Pancreas (tissue), 10 donors: ENCODE data around the gene DCLK2. TPM values are rescaled to one million over a fixed set of nuclear protein-coding genes. Genes with fewer than 3 reads are reported as not detected.
A peak's percentile ranks its signal among the peaks of the same experiment; 100 is the strongest.

ENCODE experiments used
- ATAC-seq, 4 donors: fragments of 200-7000 bp; cut with Tn5 transposase; one replicate each; pipeline versions ENCODE4 v1.8.0 to v1.9.1; 2020; ENCODE audit warnings: mild to moderate bottlenecking in 4 of 4, moderate library complexity in 4 of 4
- DNase-seq, 6 donors: peaks; one replicate each; pipeline ENCODE4 v3.0.0-alpha.2; 2020
- FAIRE-seq: peaks from 2 replicates; lab custom pipeline; 2012; peaks lifted over from hg19 to GRCh38; lab: Jason Lieb, UNC
- H3K27ac ChIP-seq, 4 donors: fragments of 200-600 bp; sonication (generic); 1 replicate in 3 of 4; 2 replicates in 1 of 4; pipeline versions ENCODE4 v1.5.0 to v1.8.0; 2020
- H3K27me3 ChIP-seq, 4 donors: fragments of 200-600 bp; one replicate each; pipeline ENCODE4 v1.8.0; 2021
- H3K36me3 ChIP-seq, 3 donors: fragments of 200-600 bp; sonication (generic) in 1 of 3; one replicate each; pipeline versions ENCODE4 v1.5.0 to v1.8.0; 2020 to 2021
- H3K4me1 ChIP-seq, 3 donors: fragments of 200-600 bp; one replicate each; pipeline ENCODE4 v1.8.0; 2021
- H3K4me3 ChIP-seq, 4 donors: fragments of 200-600 bp; sonication (generic) in 2 of 4; one replicate each; pipeline versions ENCODE4 v1.5.0 to v1.8.0; 2020 to 2021
- H3K9me3 ChIP-seq, 4 donors: fragments of 200-600 bp; one replicate each; pipeline ENCODE4 v1.8.0; 2021
- CTCF ChIP-seq, 4 donors: fragments of 200-600 bp; sonication (generic) in 3 of 4; IDR thresholded peaks; one replicate each; pipeline versions ENCODE4 v1.5.0 to v1.8.0; 2021; ENCODE audit warnings: antibody characterized with exemption in 4 of 4
- WGBS, 2 donors: extraction: QIAGEN DNeasy Blood & Tissue Kit; methylation state at CpG; one replicate each; pipeline ENCODE4 v1.1.7; 2013; 5-methylcytosine and 5-hydroxymethylcytosine counted together
- intact Hi-C, 3 donors: fragments of 100-400 bp; cut with DNase I; formaldehyde crosslinking; loops; one replicate each; pipeline versions ENCODE4 v1.11.1 to v1.14.2; 2022
- polyA plus RNA-seq, 2 donors: library from polyadenylated mRNA; stranded (reverse); fragments of 200-250 nt; gene quantifications; one replicate each; pipeline ENCODE4 v1.2.3, GENCODE V29; 2013
- total RNA-seq, 6 donors: library from RNA; stranded (reverse); fragmentation: NEBNext Ultra II Directional in 4 of 6; extraction: Animal tissue kit (Norgen Biotek cat#: 25700) in 4 of 6; gene quantifications; one replicate each; pipeline versions ENCODE4 v1.2.1 to v1.2.4, GENCODE V29; 2021 to 2023
- donor health status: healthy with polysubstance abuse.
- donor health status: DM: no; HTN: no; CAD: no; lungs with moderate emphysema.
- donor health status: DM: no; HTN: no; CAD: no.
- donor health status: control.
- donor health status: control.
- donor health status: Bipolar disorder and iron deficiency.
- donor health status: DM: yes; HTN: yes; CAD: no.
- donor health status: DM: no; HTN: no; CAD: no.
- donor health status: DM: no; HTN: no; CAD: no.
- donor health status: DM: yes; HTN: yes; CAD: no.

DCLK2 gene
- total RNA-seq = 1 to 10 TPM; 1.2 to 3.7 (median 1.5) TPM
- polyA plus RNA-seq = 1 to 10 TPM; 2.3 to 3.4 TPM

GRCh38 chr4:150078041-150078578, at the start of gene DCLK2:
DCLK2 (plus strand) TSS chr4:150078445; CDS start chr4:150079028, 583 bp downstream.
- ATAC-seq = peak; percentile 59 to 78 (median 74)
- intact Hi-C loops = no loop called here
- H3K27ac ChIP-seq = peak within 1 kb of the TSS; percentile 61 to 82 (median 70)
- FAIRE-seq = no peak
- TF ChIP-seq CTCF (IDR thresholded peaks at IDR 0.05) = no peak
- H3K4me3 ChIP-seq = peak within 1 kb of the TSS; percentile 63 to 84 (median 75)
- peak; percentile 63 to 89 (median 76) for DNase-seq
- peaks cover 0 to 16% (median 8%) of the 10 kb centered on the region in 3 donors for H3K4me1 ChIP-seq
- no peaks in the 10 kb centered on the region for H3K27me3 ChIP-seq
- 1% methylated on average over 28 to 67 of the region's 68 CpGs for WGBS, 2 donors
- no peaks in the 10 kb centered on the region for H3K36me3 ChIP-seq
- H3K9me3 ChIP-seq = no peaks in the 10 kb centered on the region

- intact Hi-C loops = no loop called here
- FAIRE-seq = no peak
Observed at GRCh38 chr4:150032541-150032940, 45.7 kb upstream of the DCLK2 start.

GRCh38 chr4:150033081-150033480, 45.2 kb upstream of the DCLK2 start:
- no peak for FAIRE-seq
- no peaks in the 10 kb centered on the region for H3K36me3 ChIP-seq
- no peaks in the 10 kb centered on the region for H3K9me3 ChIP-seq
- WGBS, 2 donors = 78 to 80% methylated on average over 4 of the region's 4 CpGs
- no peaks in the 10 kb centered on the region for H3K27me3 ChIP-seq
- intact Hi-C loops = no loop called here
- TF ChIP-seq CTCF (IDR thresholded peaks at IDR 0.05) = no peak
- no peak overlapping the region for H3K27ac ChIP-seq
- no peak for ATAC-seq
- DNase-seq = no peak
- no peaks in the 10 kb centered on the region for H3K4me1 ChIP-seq
- no peak overlapping the region for H3K4me3 ChIP-seq

More at GRCh38 chr4:150032541-150032940, 45.7 kb upstream of the DCLK2 start:
- DNase-seq (no peak), ATAC-seq (no peak)
- no peak overlapping the region for H3K4me3 ChIP-seq
- no peaks in the 10 kb centered on the region for H3K9me3 ChIP-seq
- H3K4me1 ChIP-seq = no peaks in the 10 kb centered on the region
- H3K27ac ChIP-seq = no peak overlapping the region
- H3K36me3 ChIP-seq = no peaks in the 10 kb centered on the region
- 83 to 98% methylated on average over 7 of the region's 7 CpGs for WGBS, 2 donors
- TF ChIP-seq CTCF (IDR thresholded peaks at IDR 0.05) = no peak
- no peaks in the 10 kb centered on the region for H3K27me3 ChIP-seq

DNA sequence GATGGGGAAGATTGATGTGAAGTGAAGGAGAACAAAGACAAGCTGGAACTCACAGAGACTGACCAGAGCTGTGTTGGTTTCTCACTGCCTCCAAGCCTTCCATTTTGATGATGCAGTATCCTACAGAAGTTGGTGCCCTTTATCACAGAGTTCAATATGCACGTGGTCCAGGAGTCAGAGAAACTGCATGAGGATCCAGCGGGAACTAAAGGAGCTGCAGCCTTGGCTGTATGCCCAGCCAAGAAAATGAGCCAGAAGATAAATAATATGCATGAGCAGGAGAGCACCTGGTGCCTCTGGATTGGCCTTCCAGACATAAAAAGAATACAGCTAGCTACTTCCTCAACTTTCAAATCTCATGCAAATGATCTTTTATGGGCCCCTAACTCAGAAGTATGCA, 44.3 kb upstream of the DCLK2 start:
- no peaks in the 10 kb centered on the region for H3K27me3 ChIP-seq
- FAIRE-seq (no peak), DNase-seq (peak; percentile 70 to 86 (median 74)), ATAC-seq (peak; percentile 97 to 100 (median 98))
- 3 to 4% methylated on average over 2 of the region's 2 CpGs for WGBS, 2 donors
- TF ChIP-seq CTCF (IDR thresholded peaks at IDR 0.05) = no peak
- H3K4me3 ChIP-seq = no peak overlapping the region
- no peaks in the 10 kb centered on the region for H3K9me3 ChIP-seq
- H3K27ac ChIP-seq = peak overlapping the region in 2 of 4 donors; percentile 29 to 51
- H3K4me1 ChIP-seq = no peaks in the 10 kb centered on the region
- intact Hi-C loops = no loop called here
- H3K36me3 ChIP-seq = no peaks in the 10 kb centered on the region

GRCh38 chr4:150037251-150037856, 40.9 kb upstream of the DCLK2 start:
- no peak overlapping the region for H3K4me3 ChIP-seq
- DNase-seq (no peak), FAIRE-seq (no peak)

More at GRCh38 chr4:150037251-150037856, 40.9 kb upstream of the DCLK2 start:
- WGBS, 2 donors = 73 to 77% methylated on average over 6 of the region's 6 CpGs
- no peaks in the 10 kb centered on the region for H3K4me1 ChIP-seq
- no peaks in the 10 kb centered on the region for H3K27me3 ChIP-seq
- no peak for TF ChIP-seq CTCF (IDR thresholded peaks at IDR 0.05)
- H3K36me3 ChIP-seq = no peaks in the 10 kb centered on the region
- intact Hi-C loops = no loop called here
- no peak overlapping the region for H3K27ac ChIP-seq
- H3K9me3 ChIP-seq = no peaks in the 10 kb centered on the region
- ATAC-seq = no peak
